Measurements from ENCODE around the gene TAX1BP1. TPM values are rescaled to one million over a fixed set of nuclear protein-coding genes. Genes with fewer than 3 reads are reported as not detected.

The TAX1BP1 gene
- total RNA-seq, 1 donor: 112 TPM

DNA sequence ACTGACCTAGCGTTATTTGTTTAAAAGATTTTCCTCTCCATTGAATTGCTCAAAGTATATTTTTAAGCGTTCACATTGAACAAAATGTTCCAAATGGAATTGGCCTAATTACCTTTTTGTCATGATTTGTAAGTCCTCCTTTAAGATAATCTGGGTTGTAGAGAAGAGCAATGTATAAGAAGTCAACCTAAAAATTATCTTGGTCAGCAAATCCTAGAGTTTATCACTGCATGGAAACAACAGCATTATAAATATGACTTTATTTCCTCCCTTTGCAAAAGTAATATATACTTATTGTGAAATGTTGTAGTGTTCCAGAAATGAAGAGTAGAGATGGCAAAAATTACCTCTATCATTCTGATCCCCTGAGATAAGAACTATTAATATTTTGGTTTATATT, 59.2 kb downstream of the TAX1BP1 start:
- Histone ChIP-seq H3K27ac (ENCODE audit: low read depth, low read length) (no peak overlapping the region), H3K4me2 (ENCODE audit: insufficient read depth, low read length) (no peak overlapping the region), H2AFZ (ENCODE audit: low read length) (no peak overlapping the region), H3K36me3 (ENCODE audit: insufficient read depth, low read length) (peaks cover 11% of the 10 kb centered on the region), H4K20me1 (ENCODE audit: insufficient read depth, low read length) (no peaks in the 10 kb centered on the region), H3K79me2 (ENCODE audit: insufficient read depth, low read length) (peaks cover under 1% of the 10 kb centered on the region), H3K4me3 (ENCODE audit: insufficient read depth, low read length) (no peak overlapping the region), H3K27me3 (ENCODE audit: insufficient read depth, low read length) (no peaks in the 10 kb centered on the region), H3K9me3 (ENCODE audit: low read depth, low read length) (no peaks in the 10 kb centered on the region), H3K4me1 (ENCODE audit: insufficient read depth, low read length) (peaks cover 9% of the 10 kb centered on the region)
- no peak for DNase-seq (ENCODE audit: insufficient read length, low spot score, missing footprints)
- TF ChIP-seq, protein P1, sequence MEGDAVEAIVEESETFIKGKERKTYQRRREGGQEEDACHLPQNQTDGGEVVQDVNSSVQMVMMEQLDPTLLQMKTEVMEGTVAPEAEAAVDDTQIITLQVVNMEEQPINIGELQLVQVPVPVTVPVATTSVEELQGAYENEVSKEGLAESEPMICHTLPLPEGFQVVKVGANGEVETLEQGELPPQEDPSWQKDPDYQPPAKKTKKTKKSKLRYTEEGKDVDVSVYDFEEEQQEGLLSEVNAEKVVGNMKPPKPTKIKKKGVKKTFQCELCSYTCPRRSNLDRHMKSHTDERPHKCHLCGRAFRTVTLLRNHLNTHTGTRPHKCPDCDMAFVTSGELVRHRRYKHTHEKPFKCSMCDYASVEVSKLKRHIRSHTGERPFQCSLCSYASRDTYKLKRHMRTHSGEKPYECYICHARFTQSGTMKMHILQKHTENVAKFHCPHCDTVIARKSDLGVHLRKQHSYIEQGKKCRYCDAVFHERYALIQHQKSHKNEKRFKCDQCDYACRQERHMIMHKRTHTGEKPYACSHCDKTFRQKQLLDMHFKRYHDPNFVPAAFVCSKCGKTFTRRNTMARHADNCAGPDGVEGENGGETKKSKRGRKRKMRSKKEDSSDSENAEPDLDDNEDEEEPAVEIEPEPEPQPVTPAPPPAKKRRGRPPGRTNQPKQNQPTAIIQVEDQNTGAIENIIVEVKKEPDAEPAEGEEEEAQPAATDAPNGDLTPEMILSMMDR (IDR thresholded peaks at IDR 0.05; ENCODE audit: extremely low read depth, low read depth, low read length): no peak

DNA sequence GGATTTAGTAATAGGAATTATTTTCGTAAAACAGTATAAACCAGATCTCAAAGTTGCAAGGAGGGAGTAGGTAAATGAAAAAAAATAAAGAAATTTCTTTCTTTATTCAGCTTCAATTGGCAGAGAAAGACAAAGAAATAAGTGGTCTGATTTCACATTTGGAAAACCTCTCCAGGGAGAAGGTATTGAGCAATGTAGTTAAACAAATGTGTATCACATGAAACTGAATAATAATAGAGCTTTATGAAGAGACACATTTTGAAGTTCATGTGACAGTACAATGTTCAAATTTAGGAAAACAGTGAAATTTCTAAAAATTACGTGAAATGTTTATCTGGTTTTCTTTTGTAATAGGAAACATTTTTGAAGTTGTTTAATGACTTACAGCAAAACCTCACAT, 63.0 kb downstream of the TAX1BP1 start:
- Histone ChIP-seq H3K4me1 (ENCODE audit: insufficient read depth, low read length) (peaks cover 11% of the 10 kb centered on the region), H3K27ac (ENCODE audit: low read depth, low read length) (peak overlapping the region; percentile 14)
- DNase-seq (ENCODE audit: insufficient read length, low spot score, missing footprints): no peak

DNA sequence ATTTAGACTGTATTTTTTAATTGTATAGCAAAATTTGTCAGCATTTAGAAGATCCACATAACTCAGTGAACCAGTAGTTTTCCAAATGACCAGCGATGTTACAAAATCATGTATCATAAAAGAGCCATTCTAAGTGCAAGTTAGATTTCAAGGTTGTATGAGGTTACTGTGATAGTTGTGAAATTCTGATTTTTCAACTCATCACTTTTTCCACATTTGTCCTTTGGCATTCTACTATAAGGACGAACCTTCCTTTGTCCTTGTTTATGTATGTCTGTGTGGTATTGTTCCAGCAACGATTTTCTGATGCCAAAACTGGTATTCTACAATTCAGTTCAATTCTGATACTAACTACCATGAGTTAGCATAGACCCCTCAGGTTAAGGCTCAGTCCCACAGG, 64.2 kb downstream of the TAX1BP1 start:
- Histone ChIP-seq H4K20me1 (ENCODE audit: insufficient read depth, low read length) (no peaks in the 10 kb centered on the region), H3K4me3 (ENCODE audit: insufficient read depth, low read length) (no peak overlapping the region), H3K4me1 (ENCODE audit: insufficient read depth, low read length) (peaks cover 17% of the 10 kb centered on the region), H2AFZ (ENCODE audit: low read length) (no peak overlapping the region), H3K27me3 (ENCODE audit: insufficient read depth, low read length) (no peaks in the 10 kb centered on the region), H3K9me3 (ENCODE audit: low read depth, low read length) (no peaks in the 10 kb centered on the region), H3K4me2 (ENCODE audit: insufficient read depth, low read length) (no peak overlapping the region), H3K27ac (ENCODE audit: low read depth, low read length) (no peak overlapping the region), H3K79me2 (ENCODE audit: insufficient read depth, low read length) (peaks cover 3% of the 10 kb centered on the region), H3K36me3 (ENCODE audit: insufficient read depth, low read length) (no peaks in the 10 kb centered on the region)
- DNase-seq (ENCODE audit: insufficient read length, low spot score, missing footprints): no peak
- TF ChIP-seq, protein P1 (IDR thresholded peaks at IDR 0.05; ENCODE audit: extremely low read depth, low read depth, low read length): no peak

More for the DNA sequence above, 63.0 kb downstream of the TAX1BP1 start:
- TF ChIP-seq, protein P1 (IDR thresholded peaks at IDR 0.05; ENCODE audit: extremely low read depth, low read depth, low read length): no peak
- no peak overlapping the region for H2AFZ ChIP-seq (ENCODE audit: low read length)
- H3K4me2 ChIP-seq (ENCODE audit: insufficient read depth, low read length): no peak overlapping the region
- H4K20me1 ChIP-seq (ENCODE audit: insufficient read depth, low read length): no peaks in the 10 kb centered on the region
- no peaks in the 10 kb centered on the region for H3K9me3 ChIP-seq (ENCODE audit: low read depth, low read length)
- H3K79me2 ChIP-seq (ENCODE audit: insufficient read depth, low read length): peaks cover 3% of the 10 kb centered on the region
- no peak overlapping the region for H3K4me3 ChIP-seq (ENCODE audit: insufficient read depth, low read length)
- H3K36me3 ChIP-seq (ENCODE audit: insufficient read depth, low read length): no peaks in the 10 kb centered on the region
- H3K27me3 ChIP-seq (ENCODE audit: insufficient read depth, low read length): no peaks in the 10 kb centered on the region

DNA sequence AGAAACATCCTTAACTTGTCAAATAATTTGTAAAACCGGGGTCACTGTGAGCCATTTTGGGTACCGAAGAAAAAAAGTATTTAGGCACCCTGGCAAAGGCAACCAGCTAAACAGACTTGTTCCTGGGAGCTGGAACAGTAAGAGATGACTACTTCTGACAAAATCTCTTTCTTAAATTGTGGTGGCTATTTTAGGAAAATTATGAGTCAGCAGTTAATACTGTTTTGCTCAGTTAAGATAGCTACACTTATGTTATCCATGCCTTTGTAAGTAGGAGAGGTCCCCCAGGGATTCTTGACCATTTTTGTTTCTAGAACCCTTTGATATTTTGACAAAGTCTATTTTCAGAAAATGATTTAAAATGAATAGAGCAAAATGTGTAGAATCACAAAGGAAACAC, 68.7 kb downstream of the TAX1BP1 start:
- peak; percentile 9 for DNase-seq (ENCODE audit: insufficient read length, low spot score, missing footprints)
- peak overlapping the region; percentile 1 for H2AFZ ChIP-seq (ENCODE audit: low read length)
- H3K4me1 ChIP-seq (ENCODE audit: insufficient read depth, low read length): peaks cover 8% of the 10 kb centered on the region
- H4K20me1 ChIP-seq (ENCODE audit: insufficient read depth, low read length): peaks cover 2% of the 10 kb centered on the region
- H3K4me3 ChIP-seq (ENCODE audit: insufficient read depth, low read length): no peak overlapping the region
- no peaks in the 10 kb centered on the region for H3K27me3 ChIP-seq (ENCODE audit: insufficient read depth, low read length)
- H3K9me3 ChIP-seq (ENCODE audit: low read depth, low read length): no peaks in the 10 kb centered on the region
- peaks cover 5% of the 10 kb centered on the region for H3K36me3 ChIP-seq (ENCODE audit: insufficient read depth, low read length)
- TF ChIP-seq, protein P1 (IDR thresholded peaks at IDR 0.05; ENCODE audit: extremely low read depth, low read depth, low read length): no peak
- H3K4me2 ChIP-seq (ENCODE audit: insufficient read depth, low read length): peak overlapping the region; percentile 56
- peaks cover 5% of the 10 kb centered on the region for H3K79me2 ChIP-seq (ENCODE audit: insufficient read depth, low read length)
- H3K27ac ChIP-seq (ENCODE audit: low read depth, low read length): peak overlapping the region; percentile 72

All from osteoblast (primary cell).